Nephron (organoid): ENCODE measurements around the gene ADGRD1.

Experiments
- H3K27ac Mint-ChIP-seq, 3 experiments: 2 replicates each; pipeline ENCODE4 v1.8.0; 2020; ENCODE audit warnings: mixed read lengths in 3 of 3, mild to moderate bottlenecking in 2 of 3, moderate library complexity in 1 of 3
- H3K27me3 Mint-ChIP-seq: 2 replicates; pipeline ENCODE4 v1.8.0; 2021; ENCODE audit warnings: low read depth, mild to moderate bottlenecking, moderate library complexity, mixed read lengths
- H3K36me3 Mint-ChIP-seq: 2 replicates; pipeline ENCODE4 v1.8.0; 2020; ENCODE audit warnings: low read depth, mixed read lengths
- H3K4me1 Mint-ChIP-seq: 2 replicates; pipeline ENCODE4 v1.8.0; 2020; ENCODE audit warnings: mixed read lengths
- H3K4me3 Mint-ChIP-seq, 3 experiments: 2 replicates each; pipeline ENCODE4 v1.8.0; 2020; ENCODE audit warnings: mild to moderate bottlenecking in 3 of 3, mixed read lengths in 3 of 3, moderate library complexity in 2 of 3
- H3K9me3 Mint-ChIP-seq: 2 replicates; pipeline ENCODE4 v1.8.0; 2020; ENCODE audit warnings: mixed read lengths
- CTCF ChIP-seq, 3 experiments: fragments of 200-600 bp; sonication (generic); IDR thresholded peaks; one replicate each; pipeline ENCODE4 v1.5.0; 2021; ENCODE audit warnings: antibody characterized with exemption in 3 of 3; ENCODE audit not compliant: unreplicated experiment in 3 of 3

ADGRD1 gene

GRCh38 chr12:131013118-131013517 is 59.4 kb downstream of the ADGRD1 start:
- Mint-ChIP-seq H3K4me3 (no peak overlapping the region), H3K4me1 (no peaks in the 10 kb centered on the region), H3K27me3 (peaks cover 17% of the 10 kb centered on the region), H3K36me3 (no peaks in the 10 kb centered on the region), H3K27ac (no peak overlapping the region), H3K9me3 (no peaks in the 10 kb centered on the region)
- no peak for TF ChIP-seq CTCF (IDR thresholded peaks at IDR 0.05; ENCODE audit: unreplicated experiment in 3 of 3)

DNA sequence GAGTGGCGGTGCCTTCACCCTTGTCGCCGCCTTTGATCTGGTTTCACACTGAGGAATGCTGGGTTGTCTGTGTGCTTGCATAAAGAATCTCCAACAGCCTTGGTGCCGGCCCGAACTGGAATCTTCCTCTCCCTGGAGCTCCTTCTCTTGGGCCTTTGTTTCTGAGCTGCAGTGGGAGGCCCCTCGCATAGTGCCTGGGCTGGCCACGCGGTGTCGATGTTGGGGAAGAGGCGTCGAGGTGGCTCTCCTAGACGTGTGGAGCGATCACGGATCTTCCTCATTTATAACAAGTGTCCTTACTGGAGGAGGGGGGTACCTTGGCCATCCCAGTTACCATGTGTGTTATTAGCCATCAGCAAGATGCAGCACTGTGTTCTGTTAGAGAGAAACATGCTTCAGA is 60.6 kb downstream of the ADGRD1 start:
- H3K27ac Mint-ChIP-seq = no peak overlapping the region

DNA sequence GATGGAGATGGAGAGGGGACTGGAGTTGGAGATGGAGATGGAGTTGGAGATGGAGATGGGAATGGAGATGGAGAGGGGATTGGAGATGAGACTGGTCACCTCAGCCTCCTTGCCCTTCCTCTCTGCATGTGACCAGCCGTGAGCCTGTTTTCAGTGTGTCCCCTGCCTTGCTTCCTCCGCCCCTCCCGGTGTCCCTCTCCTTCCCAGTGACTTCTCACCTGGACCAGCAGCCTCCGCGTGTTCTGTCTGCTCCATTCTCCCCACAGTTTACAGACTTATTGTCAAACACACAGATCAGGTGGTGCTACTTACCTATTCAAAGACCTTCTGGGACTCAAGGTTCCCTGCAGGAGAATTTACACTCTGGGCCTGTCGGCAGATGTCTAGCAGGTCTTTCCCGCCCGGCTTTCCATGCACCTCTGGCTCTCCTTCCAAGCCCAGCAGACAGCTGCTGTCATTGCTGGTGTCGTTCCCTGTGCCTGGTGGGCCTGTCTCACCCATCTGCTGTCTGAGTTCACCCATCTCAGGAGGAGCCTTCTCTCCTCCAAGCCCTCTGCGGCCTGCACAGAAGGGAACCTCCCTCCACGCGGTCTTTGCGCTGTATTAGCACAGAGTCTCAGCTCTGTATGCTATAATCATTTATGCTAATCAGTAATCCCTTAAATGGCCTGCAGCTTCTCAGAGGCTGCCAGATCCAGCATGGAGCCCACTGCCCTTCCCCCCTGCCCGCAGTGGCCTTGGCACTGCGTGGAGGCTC is 62.1 kb downstream of the ADGRD1 start:
- H3K9me3 Mint-ChIP-seq = no peaks in the 10 kb centered on the region
- TF ChIP-seq CTCF (IDR thresholded peaks at IDR 0.05; ENCODE audit: unreplicated experiment in 3 of 3) = no peak
- no peaks in the 10 kb centered on the region for H3K4me1 Mint-ChIP-seq
- peaks cover 23% of the 10 kb centered on the region for H3K27me3 Mint-ChIP-seq
- no peak overlapping the region for H3K4me3 Mint-ChIP-seq
- no peaks in the 10 kb centered on the region for H3K36me3 Mint-ChIP-seq
- H3K27ac Mint-ChIP-seq = no peak overlapping the region

More for the DNA sequence above, 60.6 kb downstream of the ADGRD1 start:
- H3K4me1 Mint-ChIP-seq = no peaks in the 10 kb centered on the region
- H3K36me3 Mint-ChIP-seq = no peaks in the 10 kb centered on the region
- no peak overlapping the region for H3K4me3 Mint-ChIP-seq
- H3K9me3 Mint-ChIP-seq = no peaks in the 10 kb centered on the region
- H3K27me3 Mint-ChIP-seq = peaks cover 20% of the 10 kb centered on the region
- TF ChIP-seq CTCF (IDR thresholded peaks at IDR 0.05; ENCODE audit: unreplicated experiment in 3 of 3) = no peak

DNA sequence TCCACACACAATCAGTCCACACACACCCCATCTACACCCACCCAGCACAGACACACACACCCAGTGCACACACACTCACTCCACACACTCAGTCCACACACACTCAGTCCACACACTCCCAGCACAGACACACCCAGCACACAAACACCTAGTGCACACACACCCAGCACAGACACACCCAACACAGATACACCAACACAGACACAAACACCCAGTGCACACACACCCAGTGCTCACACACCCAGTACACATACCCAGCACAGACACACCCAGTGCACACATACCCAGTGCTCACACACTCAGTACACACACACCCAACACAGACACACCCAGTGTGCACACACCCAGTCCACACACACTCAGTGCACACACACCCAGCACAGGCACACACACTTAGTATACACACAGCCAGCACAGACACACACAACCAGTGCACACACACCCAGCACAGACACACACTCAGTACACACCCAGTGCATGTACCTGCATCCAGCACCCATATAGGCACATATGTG is 63.8 kb downstream of the ADGRD1 start:
- Mint-ChIP-seq H3K36me3 (no peaks in the 10 kb centered on the region), H3K4me1 (peaks cover 5% of the 10 kb centered on the region), H3K27me3 (peaks cover 23% of the 10 kb centered on the region), H3K4me3 (no peak overlapping the region), H3K27ac (no peak overlapping the region), H3K9me3 (no peaks in the 10 kb centered on the region)
- TF ChIP-seq CTCF (IDR thresholded peaks at IDR 0.05; ENCODE audit: unreplicated experiment in 3 of 3) = no peak

DNA sequence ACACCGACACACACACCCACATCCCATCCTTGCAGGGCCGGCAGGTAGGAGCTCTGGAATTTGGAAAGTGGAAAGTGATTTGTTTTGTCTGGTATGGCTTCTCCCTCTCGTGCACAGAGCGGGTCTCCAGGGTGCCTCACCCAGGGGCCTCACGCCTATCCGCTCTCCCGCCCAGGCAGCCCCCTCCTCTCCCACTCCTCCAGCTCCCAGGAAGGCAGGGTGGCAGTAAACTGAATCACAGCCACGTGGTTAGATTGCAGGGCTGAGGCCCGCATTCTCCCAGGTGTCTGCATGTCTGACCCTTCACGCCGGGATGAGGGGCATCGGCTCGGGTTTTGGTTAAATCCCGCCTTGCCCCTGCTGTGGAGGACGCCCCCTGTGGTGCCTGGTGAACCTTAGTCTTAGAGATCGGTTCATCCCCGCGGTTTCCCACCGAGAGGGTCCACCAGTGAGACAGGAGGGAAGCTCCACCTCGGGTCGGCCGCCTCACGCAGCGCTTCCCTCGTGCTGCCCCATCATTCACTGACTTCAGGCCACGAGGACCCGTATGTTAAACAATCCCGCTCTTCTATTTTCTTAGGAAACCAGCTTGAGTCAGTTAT is 64.4 kb downstream of the ADGRD1 start:
- Mint-ChIP-seq H3K27me3 (peaks cover 23% of the 10 kb centered on the region), H3K27ac (no peak overlapping the region), H3K4me1 (peaks cover 5% of the 10 kb centered on the region), H3K4me3 (no peak overlapping the region), H3K36me3 (no peaks in the 10 kb centered on the region), H3K9me3 (no peaks in the 10 kb centered on the region)
- no peak for TF ChIP-seq CTCF (IDR thresholded peaks at IDR 0.05; ENCODE audit: unreplicated experiment in 3 of 3)
